NCI-H69 (cell line): ENCODE measurements around the gene KRTAP9-4.
"Not testable (repeated sequence)": the region's sequence is repeated elsewhere in the genome, so short reads cannot be mapped to it uniquely, and the experiment has no call there.

ENCODE experiments used
- DNase-seq: peaks from one replicate; lab custom pipeline; 2025; lab: John Stamatoyannopoulos, UW

KRTAP9-4 gene

GRCh38 chr17:41265078-41265477 lies 15.6 kb downstream of the KRTAP9-4 start, which contains the start of gene KRTAP9-6:
KRTAP9-6 (plus strand) TSS chr17:41265378; CDS start chr17:41265378, 0 bp downstream.
- no peak for DNase-seq

- DNase-seq = no peak
These were observed 18.2 kb downstream of the KRTAP9-4 start for GRCh38 chr17:41267711-41268110.

- DNase-seq = not testable (repeated sequence)
These were observed 21.8 kb downstream of the KRTAP9-4 start for GRCh38 chr17:41271323-41271722.

GRCh38 chr17:41271858-41272257 lies 22.4 kb downstream of the KRTAP9-4 start:
- DNase-seq = no peak

- not testable (repeated sequence) for DNase-seq
These were observed 26.2 kb downstream of the KRTAP9-4 start, which contains the start of gene KRTAP9-7 for GRCh38 chr17:41275648-41276190. KRTAP9-7 (plus strand) TSS chr17:41275698; CDS start chr17:41275698, 0 bp downstream.

GRCh38 chr17:41278176-41278955 lies 28.9 kb downstream of the KRTAP9-4 start:
- no peak for DNase-seq

- DNase-seq = no peak
These were observed 34.6 kb downstream of the KRTAP9-4 start for GRCh38 chr17:41284043-41284442.

- DNase-seq = no peak
These were observed 35.1 kb downstream of the KRTAP9-4 start for GRCh38 chr17:41284546-41284945.

- no peak for DNase-seq
These were observed 37.6 kb downstream of the KRTAP9-4 start for GRCh38 chr17:41287050-41287449.

- DNase-seq = no peak
These were observed 44.5 kb downstream of the KRTAP9-4 start for GRCh38 chr17:41294016-41294415.

- no peak for DNase-seq
These were observed 47.4 kb downstream of the KRTAP9-4 start for GRCh38 chr17:41296846-41297245.

- DNase-seq = no peak
These were observed 49.1 kb downstream of the KRTAP9-4 start for GRCh38 chr17:41298458-41299135.
